Measurements from ENCODE around the gene SLC39A11.

The SLC39A11 gene

GRCh38 chr17:73045724-73046123 lies 46.8 kb downstream of the SLC39A11 start:
- TF ChIP-seq USF1 (IDR thresholded peaks at IDR 0.05) (no peak), CEBPB (IDR thresholded peaks at IDR 0.05) (no peak), TAF1 (IDR thresholded peaks at IDR 0.05; ENCODE audit: low read depth) (no peak), YY1 (IDR thresholded peaks at IDR 0.05; ENCODE audit: low read depth) (no peak), FOXM1 (IDR thresholded peaks at IDR 0.05; ENCODE audit: borderline replicate concordance, low read depth) (no peak), TEAD4 (IDR thresholded peaks at IDR 0.05) (no peak), ZBTB7A (IDR thresholded peaks at IDR 0.05; ENCODE audit: low read depth) (no peak), EP300 (IDR thresholded peaks at IDR 0.05; ENCODE audit: borderline replicate concordance) (no peak), NFIC (IDR thresholded peaks at IDR 0.05) (no peak), TCF12 (IDR thresholded peaks at IDR 0.05; ENCODE audit: low read depth) (no peak), EGR1 (IDR thresholded peaks at IDR 0.05) (no peak)
- TF ChIP-seq, protein P1, sequence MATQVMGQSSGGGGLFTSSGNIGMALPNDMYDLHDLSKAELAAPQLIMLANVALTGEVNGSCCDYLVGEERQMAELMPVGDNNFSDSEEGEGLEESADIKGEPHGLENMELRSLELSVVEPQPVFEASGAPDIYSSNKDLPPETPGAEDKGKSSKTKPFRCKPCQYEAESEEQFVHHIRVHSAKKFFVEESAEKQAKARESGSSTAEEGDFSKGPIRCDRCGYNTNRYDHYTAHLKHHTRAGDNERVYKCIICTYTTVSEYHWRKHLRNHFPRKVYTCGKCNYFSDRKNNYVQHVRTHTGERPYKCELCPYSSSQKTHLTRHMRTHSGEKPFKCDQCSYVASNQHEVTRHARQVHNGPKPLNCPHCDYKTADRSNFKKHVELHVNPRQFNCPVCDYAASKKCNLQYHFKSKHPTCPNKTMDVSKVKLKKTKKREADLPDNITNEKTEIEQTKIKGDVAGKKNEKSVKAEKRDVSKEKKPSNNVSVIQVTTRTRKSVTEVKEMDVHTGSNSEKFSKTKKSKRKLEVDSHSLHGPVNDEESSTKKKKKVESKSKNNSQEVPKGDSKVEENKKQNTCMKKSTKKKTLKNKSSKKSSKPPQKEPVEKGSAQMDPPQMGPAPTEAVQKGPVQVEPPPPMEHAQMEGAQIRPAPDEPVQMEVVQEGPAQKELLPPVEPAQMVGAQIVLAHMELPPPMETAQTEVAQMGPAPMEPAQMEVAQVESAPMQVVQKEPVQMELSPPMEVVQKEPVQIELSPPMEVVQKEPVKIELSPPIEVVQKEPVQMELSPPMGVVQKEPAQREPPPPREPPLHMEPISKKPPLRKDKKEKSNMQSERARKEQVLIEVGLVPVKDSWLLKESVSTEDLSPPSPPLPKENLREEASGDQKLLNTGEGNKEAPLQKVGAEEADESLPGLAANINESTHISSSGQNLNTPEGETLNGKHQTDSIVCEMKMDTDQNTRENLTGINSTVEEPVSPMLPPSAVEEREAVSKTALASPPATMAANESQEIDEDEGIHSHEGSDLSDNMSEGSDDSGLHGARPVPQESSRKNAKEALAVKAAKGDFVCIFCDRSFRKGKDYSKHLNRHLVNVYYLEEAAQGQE (IDR thresholded peaks at IDR 0.05; ENCODE audit: low read depth), result no peak
- TF ChIP-seq, protein P2, sequence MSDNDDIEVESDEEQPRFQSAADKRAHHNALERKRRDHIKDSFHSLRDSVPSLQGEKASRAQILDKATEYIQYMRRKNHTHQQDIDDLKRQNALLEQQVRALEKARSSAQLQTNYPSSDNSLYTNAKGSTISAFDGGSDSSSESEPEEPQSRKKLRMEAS (IDR thresholded peaks at IDR 0.05), result no peak

- TF ChIP-seq CEBPB (IDR thresholded peaks at IDR 0.05) (no peak), EGR1 (IDR thresholded peaks at IDR 0.05) (no peak), RAD21 (IDR thresholded peaks at IDR 0.05; ENCODE audit: low read depth) (no peak), YY1 (IDR thresholded peaks at IDR 0.05; ENCODE audit: low read depth) (no peak), EP300 (IDR thresholded peaks at IDR 0.05; ENCODE audit: borderline replicate concordance) (no peak), TEAD4 (IDR thresholded peaks at IDR 0.05) (no peak), TAF1 (IDR thresholded peaks at IDR 0.05; ENCODE audit: low read depth) (no peak), ZBTB7A (IDR thresholded peaks at IDR 0.05; ENCODE audit: low read depth) (no peak), TCF12 (IDR thresholded peaks at IDR 0.05; ENCODE audit: low read depth) (no peak), CREB1 (IDR thresholded peaks at IDR 0.05; ENCODE audit: low read depth) (no peak), FOXM1 (IDR thresholded peaks at IDR 0.05; ENCODE audit: borderline replicate concordance, low read depth) (no peak), NFIC (IDR thresholded peaks at IDR 0.05) (no peak), USF1 (IDR thresholded peaks at IDR 0.05) (no peak)
- TF ChIP-seq, protein P1 (IDR thresholded peaks at IDR 0.05; ENCODE audit: low read depth), result no peak
- TF ChIP-seq, protein P2 (IDR thresholded peaks at IDR 0.05), result no peak
Measured at GRCh38 chr17:73043686-73044581, 48.6 kb downstream of the SLC39A11 start.

DNA sequence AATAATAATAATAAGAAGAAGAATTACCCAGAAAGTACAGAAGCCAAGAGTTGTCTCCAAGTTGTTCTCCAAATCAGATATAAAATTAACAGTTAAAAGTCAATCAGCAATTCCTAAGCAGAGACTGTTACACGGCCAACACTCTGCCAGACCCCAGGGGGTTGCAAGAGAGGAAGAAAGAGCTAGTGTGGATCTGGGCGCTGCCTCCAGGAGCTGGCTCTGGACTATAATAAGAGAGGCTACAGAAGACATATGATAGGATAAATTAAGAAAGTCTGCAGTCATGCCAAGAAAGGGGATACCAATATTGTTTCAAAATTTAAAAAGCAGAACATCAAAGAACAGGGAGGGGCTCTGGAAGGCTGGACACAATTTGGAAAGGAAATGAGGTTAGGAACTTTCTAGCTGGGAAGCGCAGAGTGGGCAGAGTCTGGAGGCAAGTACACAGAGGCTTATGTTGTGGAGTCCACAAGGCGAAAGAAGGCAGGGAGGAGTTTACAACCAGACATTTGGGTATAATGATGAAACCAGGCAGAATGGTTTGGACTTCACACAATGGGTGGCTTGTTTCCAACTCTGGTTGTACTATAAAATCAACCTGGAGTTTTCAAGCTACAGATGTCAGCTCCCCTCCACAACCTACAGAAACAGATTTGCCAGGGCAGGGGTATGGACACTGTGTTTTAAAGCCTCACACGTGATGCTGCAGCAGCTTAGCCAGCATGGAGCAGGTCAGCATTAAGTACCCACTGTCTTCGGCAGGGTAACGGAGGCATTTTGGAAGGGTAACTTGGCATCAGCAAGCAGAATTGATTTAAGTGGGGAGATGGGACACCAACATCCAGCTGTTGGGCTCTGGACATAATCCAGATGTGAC lies 49.4 kb downstream of the SLC39A11 start:
- TF ChIP-seq, protein P1 (IDR thresholded peaks at IDR 0.05; ENCODE audit: low read depth), result no peak
- TF ChIP-seq TAF1 (IDR thresholded peaks at IDR 0.05; ENCODE audit: low read depth) (no peak), TEAD4 (IDR thresholded peaks at IDR 0.05) (no peak), EP300 (IDR thresholded peaks at IDR 0.05; ENCODE audit: borderline replicate concordance) (no peak), TCF12 (IDR thresholded peaks at IDR 0.05; ENCODE audit: low read depth) (no peak), FOXM1 (IDR thresholded peaks at IDR 0.05; ENCODE audit: borderline replicate concordance, low read depth) (no peak), ZBTB7A (IDR thresholded peaks at IDR 0.05; ENCODE audit: low read depth) (no peak), YY1 (IDR thresholded peaks at IDR 0.05; ENCODE audit: low read depth) (no peak), NFIC (IDR thresholded peaks at IDR 0.05) (no peak), EGR1 (IDR thresholded peaks at IDR 0.05) (no peak), RAD21 (IDR thresholded peaks at IDR 0.05; ENCODE audit: low read depth) (no peak), USF1 (IDR thresholded peaks at IDR 0.05) (no peak), CEBPB (IDR thresholded peaks at IDR 0.05) (no peak), CREB1 (IDR thresholded peaks at IDR 0.05; ENCODE audit: low read depth) (no peak)
- TF ChIP-seq, protein P2 (IDR thresholded peaks at IDR 0.05), result no peak
